Coronary artery (tissue), 2 donors: Measurements from ENCODE around the gene POLA1.

ENCODE experiments used
- DNase-seq: peaks from one replicate; pipeline ENCODE4 v3.0.0-alpha.2; 2017; ENCODE audit warnings: low spot score
- H3K27ac ChIP-seq, 2 donors: fragments of 200-600 bp; sonication (generic); one replicate each; pipeline ENCODE4 v1.5.1; 2016 to 2019
- H3K4me3 ChIP-seq: fragments of 200-600 bp; sonication (generic); 2 replicates; pipeline ENCODE4 v1.5.1; 2016; ENCODE audit warnings: mild to moderate bottlenecking, moderate library complexity
- TF ChIP-seq, protein P1 (sequence below): fragments of 200-600 bp; sonication (generic); IDR thresholded peaks from one replicate; pipeline ENCODE4 v1.5.1; 2019; ENCODE audit warnings: antibody characterized with exemption

Gene POLA1

DNA sequence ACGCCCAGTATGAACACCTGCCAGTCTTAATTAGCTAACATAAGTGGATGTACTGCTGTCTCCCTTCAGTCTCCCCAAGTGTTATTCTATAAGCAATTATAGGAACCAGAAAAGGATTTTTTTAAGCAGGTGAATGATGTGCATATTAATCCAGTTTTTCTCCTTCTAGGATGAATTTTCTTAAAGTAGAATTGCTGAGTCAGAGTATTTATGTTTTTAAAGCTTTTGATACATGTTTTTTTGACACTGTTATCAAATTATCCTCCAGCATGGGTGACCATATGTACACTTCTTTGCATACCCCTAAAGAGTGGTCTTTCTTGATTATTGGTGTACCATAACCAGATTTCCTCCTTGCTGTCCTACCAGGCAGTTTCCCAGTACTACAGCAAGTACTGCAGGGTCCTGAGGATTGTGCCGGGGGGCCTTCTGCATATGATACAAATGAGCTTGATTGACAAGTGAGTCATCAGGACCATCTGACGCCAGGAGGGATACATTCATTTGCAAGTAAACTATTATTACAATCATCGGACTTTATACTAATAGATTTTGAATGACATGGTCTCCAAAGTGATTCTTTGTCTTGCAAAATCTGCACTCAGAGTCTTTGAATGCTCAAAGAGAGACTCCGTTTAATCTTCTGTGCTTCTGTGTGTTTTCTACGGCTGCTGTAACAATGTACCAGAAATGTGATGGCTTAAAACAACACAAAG lies 35.9 kb upstream of the POLA1 start:
- Histone ChIP-seq H3K4me3 (no peak overlapping the region), H3K27ac (no peak overlapping the region)
- no peak for DNase-seq
- TF ChIP-seq, protein P1, sequence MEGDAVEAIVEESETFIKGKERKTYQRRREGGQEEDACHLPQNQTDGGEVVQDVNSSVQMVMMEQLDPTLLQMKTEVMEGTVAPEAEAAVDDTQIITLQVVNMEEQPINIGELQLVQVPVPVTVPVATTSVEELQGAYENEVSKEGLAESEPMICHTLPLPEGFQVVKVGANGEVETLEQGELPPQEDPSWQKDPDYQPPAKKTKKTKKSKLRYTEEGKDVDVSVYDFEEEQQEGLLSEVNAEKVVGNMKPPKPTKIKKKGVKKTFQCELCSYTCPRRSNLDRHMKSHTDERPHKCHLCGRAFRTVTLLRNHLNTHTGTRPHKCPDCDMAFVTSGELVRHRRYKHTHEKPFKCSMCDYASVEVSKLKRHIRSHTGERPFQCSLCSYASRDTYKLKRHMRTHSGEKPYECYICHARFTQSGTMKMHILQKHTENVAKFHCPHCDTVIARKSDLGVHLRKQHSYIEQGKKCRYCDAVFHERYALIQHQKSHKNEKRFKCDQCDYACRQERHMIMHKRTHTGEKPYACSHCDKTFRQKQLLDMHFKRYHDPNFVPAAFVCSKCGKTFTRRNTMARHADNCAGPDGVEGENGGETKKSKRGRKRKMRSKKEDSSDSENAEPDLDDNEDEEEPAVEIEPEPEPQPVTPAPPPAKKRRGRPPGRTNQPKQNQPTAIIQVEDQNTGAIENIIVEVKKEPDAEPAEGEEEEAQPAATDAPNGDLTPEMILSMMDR, result no peak

DNA sequence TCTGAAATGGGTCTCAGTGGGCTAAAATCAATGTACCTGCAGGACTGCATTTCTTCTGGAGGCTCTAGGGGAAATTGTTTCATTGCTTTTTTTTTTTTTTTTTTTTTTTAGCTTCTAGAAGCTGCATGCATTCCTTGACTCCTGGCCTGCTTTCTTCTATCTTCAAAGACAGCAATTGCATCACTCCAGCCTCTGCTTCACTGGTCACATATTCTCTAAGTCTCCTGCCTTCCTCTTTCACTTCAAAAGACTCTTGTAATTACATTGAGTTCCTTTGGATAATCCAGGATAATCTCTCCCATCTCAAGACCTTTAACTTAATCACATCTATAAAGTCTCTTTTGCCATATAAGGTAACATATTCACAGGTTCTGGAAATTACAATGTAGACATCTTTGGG lies 35.3 kb upstream of the POLA1 start:
- TF ChIP-seq, protein P1, result no peak
- Histone ChIP-seq H3K4me3 (no peak overlapping the region), H3K27ac (no peak overlapping the region)
- no peak for DNase-seq

DNA sequence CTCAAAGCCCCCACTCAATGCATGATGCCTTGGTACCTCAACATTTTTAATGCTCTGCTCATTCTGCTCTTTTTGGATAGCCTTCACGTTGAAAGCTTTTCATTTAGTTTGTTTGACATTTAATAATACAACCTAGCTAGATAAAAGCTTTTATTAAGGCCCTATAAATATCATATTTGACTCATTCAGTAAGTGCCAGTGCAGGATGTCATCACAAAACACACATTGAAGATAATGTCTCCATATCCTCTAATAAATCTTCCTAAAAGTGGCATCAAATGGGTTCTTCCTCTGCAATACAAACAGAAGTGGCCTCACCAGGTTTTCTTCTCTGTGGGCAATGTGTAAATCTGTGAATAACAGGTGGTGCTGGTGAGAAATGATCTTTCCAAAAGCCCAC lies 34.6 kb upstream of the POLA1 start:
- Histone ChIP-seq H3K27ac (no peak overlapping the region), H3K4me3 (no peak overlapping the region)
- TF ChIP-seq, protein P1, result no peak
- no peak for DNase-seq

DNA sequence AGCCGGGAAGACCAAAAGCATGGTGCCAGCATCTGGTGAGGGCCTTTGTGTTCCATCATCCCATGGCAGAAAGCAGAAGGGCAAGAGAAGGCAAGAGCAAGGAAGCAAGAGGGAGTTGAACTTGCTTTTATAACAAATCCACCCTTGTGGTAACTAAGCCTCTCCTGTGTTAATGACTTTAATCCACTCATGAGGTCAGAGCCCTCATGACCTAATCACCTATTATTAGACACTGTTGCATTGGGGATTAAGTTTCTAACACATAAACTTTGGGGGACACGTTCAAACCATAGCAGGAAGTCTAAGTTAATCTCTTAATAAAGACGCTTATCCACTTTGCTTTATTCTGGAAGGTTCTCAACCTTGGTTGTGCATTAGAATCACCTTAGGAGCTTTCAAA lies 34.1 kb upstream of the POLA1 start:
- Histone ChIP-seq H3K4me3 (no peak overlapping the region), H3K27ac (no peak overlapping the region)
- DNase-seq, result no peak
- TF ChIP-seq, protein P1, result no peak

DNA sequence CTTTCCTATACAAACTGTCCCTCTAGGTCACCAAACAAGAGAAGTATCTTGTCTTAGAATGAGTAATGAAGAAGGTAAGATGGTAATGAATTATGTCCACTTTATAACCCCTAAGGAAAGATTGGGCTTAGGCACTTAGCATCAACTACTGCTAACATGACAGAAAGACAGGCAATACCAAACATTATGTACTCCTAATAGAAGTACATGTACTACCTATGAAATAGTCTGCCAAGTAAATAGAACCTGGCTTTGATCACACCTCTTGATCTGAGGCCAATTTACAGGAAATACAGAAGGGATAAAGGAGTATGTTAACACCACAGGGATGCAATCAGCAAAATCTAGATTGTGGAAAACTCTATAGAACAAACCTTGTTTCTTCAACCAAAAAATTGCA lies 32.4 kb upstream of the POLA1 start:
- H3K4me3 ChIP-seq, result no peak overlapping the region
- DNase-seq, result no peak
- H3K27ac ChIP-seq, result no peak overlapping the region
- TF ChIP-seq, protein P1, result no peak

DNA sequence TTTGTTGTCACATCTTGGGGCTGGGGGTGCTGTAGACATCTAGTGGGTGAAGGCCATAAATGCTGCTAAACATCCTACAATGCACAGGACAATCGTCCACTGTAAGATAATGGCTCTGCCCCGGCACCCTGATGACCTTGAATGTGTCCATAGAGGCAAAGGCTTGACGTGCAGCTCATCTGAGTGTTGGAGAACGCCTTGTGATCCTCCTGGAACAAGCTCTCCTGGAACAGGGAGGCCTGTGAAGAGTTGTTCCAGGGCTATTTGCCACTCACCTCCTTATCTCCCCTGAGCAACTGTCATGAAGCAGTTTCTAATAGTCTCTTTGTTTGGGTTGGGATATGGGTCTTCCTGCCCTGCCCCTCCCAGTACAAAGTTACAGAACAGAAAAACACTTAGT lies 31.4 kb upstream of the POLA1 start:
- no peak for DNase-seq
- Histone ChIP-seq H3K27ac (no peak overlapping the region), H3K4me3 (no peak overlapping the region)
- TF ChIP-seq, protein P1, result no peak

DNA sequence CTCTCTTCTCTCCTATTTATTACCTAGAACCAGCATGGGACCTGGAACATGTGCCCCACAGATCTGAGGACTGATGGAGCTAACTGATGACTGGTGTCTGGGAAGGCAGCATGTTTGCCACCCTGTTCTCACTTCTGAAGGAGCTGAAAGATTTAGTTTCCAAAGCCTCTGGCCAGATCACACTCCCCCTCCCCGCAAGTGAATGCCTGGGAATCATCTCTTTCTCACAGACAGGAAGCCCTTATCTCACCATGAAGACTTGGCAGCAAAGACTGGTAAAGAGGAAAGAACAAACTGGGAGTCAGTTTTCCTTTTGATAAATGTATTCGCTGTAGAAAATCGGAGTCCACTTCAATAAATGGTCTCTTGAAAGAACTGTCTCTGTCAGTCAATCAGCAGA lies 25.6 kb upstream of the POLA1 start:
- DNase-seq, result no peak
- Histone ChIP-seq H3K27ac (no peak overlapping the region), H3K4me3 (no peak overlapping the region)
- TF ChIP-seq, protein P1, result no peak
